ENCODE measurements around the gene POLN. TPM values are rescaled to one million over a fixed set of nuclear protein-coding genes. Genes with fewer than 3 reads are reported as not detected.

Gene POLN
- total RNA-seq, 2 experiments from 2014 or later, result 2.4 to 2.5 TPM

DNA sequence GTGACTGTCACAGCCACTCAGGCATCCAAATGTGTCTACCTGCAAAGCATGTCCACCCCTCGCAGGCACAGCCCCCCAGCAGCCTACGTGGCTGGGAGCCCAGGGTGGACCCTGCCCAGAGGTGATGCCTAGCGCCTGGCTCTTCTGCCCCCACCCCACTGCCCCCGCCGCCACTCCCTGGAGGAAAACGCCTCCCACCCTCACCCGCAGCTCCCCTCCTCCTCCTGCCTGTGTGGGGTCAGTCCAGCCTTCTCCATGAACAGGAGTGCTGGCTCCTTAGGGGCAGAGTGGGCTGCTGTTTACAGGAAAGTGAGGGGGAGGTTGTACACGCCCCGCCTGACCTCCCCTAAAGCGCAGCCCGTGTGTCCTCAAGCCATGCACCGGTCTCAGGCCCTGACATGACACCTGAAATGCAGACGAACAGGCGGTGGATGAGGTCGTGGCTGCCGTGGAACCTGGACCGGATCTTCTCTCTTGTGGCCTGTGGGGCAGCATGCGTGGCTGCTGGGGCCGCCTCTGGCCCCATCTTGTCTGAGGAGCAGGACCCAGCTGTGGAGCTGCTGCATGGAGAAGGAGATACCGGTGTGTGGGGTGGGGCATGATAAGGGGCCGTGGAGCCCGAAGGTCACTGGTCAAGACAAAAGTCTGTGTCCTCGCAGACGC, 31.9 kb upstream of the POLN start:
- no peak for DNase-seq
- no peaks in the 10 kb centered on the region for H3K9me3 Mint-ChIP-seq (ENCODE audit: insufficient read depth)
- no peak overlapping the region for H3K4me3 Mint-ChIP-seq
- H3K36me3 Mint-ChIP-seq (ENCODE audit: low read depth), result no peaks in the 10 kb centered on the region
- no peak overlapping the region for H3K27ac Mint-ChIP-seq
- no peaks in the 10 kb centered on the region for H3K27me3 Mint-ChIP-seq (ENCODE audit: low read depth)
- no peak for ATAC-seq
- ChIA-PET CTCF (no interaction called here), POLR2A (no interaction called here)
- H3K4me1 Mint-ChIP-seq (ENCODE audit: low read depth), result no peaks in the 10 kb centered on the region

DNA sequence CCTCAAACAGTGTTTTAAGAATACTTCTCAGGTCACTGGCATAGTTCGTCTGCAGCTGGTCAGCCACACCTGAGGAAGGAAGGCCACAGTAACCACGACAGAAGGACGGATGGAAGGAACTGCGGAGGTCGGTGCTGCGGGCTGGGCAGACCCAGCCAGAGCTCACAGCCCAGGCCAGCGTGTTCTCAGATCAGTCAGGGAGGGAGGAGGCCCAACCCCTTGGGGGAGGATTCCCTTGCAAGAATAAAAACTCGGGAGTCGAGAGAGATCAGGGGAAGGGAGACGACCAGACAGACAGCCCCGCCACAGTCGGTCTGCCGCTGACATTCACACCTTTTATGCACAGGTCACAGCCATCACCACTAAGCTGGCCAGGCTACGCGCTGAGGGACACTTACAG, 31.3 kb upstream of the POLN start:
- Mint-ChIP-seq H3K4me3 (no peak overlapping the region), H3K9me3 (ENCODE audit: insufficient read depth) (no peaks in the 10 kb centered on the region), H3K27me3 (ENCODE audit: low read depth) (no peaks in the 10 kb centered on the region), H3K27ac (no peak overlapping the region), H3K36me3 (ENCODE audit: low read depth) (no peaks in the 10 kb centered on the region), H3K4me1 (ENCODE audit: low read depth) (no peaks in the 10 kb centered on the region)
- POLR2A ChIA-PET, result no interaction called here
- ATAC-seq (no peak), DNase-seq (no peak)
- CTCF ChIA-PET, result no interaction called here

DNA sequence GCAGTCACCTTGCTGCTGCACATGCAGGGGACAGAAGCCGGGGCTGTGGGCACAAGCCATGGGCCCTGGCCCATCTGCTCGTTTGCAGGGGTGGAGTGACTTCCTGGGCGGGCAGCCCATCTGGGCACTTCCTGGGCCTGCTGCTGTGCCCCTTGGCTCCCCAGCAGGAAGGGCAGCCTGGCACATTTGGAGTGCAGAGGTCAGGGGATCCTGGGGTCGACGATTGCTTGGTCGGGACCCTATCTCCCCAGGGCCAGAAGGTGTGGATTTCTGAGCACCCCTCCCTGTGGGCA, 30.9 kb upstream of the POLN start:
- ATAC-seq, result no peak
- Mint-ChIP-seq H3K27ac (no peak overlapping the region), H3K9me3 (ENCODE audit: insufficient read depth) (no peaks in the 10 kb centered on the region), H3K4me1 (ENCODE audit: low read depth) (no peaks in the 10 kb centered on the region), H3K27me3 (ENCODE audit: low read depth) (no peaks in the 10 kb centered on the region), H3K36me3 (ENCODE audit: low read depth) (no peaks in the 10 kb centered on the region), H3K4me3 (no peak overlapping the region)
- no peak for DNase-seq
- ChIA-PET POLR2A (no interaction called here), CTCF (no interaction called here)

DNA sequence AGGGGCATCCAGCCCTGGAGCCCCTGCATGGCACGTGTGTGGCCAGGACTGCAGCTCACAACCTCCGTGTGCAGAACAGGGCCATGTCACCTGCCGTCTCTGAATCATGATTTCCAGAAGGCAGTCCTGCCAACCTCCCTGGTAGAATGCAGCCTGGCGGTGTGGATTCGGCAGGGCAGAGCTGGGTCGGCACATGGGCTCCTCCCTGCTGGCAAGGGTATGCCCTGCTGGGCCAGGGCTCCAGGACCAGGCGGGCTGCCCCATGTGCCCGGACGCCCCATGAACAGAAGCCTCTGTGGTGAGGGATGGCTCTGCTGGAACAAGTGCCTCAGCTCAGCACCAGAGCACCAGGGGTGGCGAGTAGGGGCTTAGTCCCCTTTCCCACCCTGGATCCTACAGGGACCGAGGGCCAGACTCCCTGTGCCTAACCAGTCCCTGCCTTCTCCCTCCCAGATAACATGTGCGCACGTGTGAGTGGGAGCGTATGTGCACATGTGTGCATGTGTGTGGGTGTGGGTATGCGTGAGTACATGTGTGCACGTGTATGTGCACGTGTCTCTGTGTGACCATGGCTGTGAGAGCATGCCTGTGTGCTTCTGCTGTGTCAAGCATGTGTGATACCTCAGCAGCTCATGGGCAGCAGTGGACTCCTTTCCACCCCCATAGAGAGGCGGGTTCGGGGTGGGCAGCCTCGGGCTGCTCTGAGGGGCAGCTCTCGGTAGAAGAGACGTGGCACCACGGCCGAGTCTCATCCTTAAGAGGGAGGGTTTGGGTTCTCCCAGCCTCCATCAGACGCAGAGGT, 30.3 kb upstream of the POLN start:
- no peak overlapping the region for H3K4me3 Mint-ChIP-seq
- ATAC-seq (no peak), DNase-seq (no peak)
- CTCF ChIA-PET, result no interaction called here
- no peaks in the 10 kb centered on the region for H3K9me3 Mint-ChIP-seq (ENCODE audit: insufficient read depth)
- no peak overlapping the region for H3K27ac Mint-ChIP-seq
- no peaks in the 10 kb centered on the region for H3K27me3 Mint-ChIP-seq (ENCODE audit: low read depth)
- H3K36me3 Mint-ChIP-seq (ENCODE audit: low read depth), result no peaks in the 10 kb centered on the region
- POLR2A ChIA-PET, result interaction anchor here (0.6 to 1.1 kb wide), 2 partner anchors 10 to 23 kb away, joined by 3 to 4 read pairs; partner anchors contain the start of gene MXD4
- no peaks in the 10 kb centered on the region for H3K4me1 Mint-ChIP-seq (ENCODE audit: low read depth)

DNA sequence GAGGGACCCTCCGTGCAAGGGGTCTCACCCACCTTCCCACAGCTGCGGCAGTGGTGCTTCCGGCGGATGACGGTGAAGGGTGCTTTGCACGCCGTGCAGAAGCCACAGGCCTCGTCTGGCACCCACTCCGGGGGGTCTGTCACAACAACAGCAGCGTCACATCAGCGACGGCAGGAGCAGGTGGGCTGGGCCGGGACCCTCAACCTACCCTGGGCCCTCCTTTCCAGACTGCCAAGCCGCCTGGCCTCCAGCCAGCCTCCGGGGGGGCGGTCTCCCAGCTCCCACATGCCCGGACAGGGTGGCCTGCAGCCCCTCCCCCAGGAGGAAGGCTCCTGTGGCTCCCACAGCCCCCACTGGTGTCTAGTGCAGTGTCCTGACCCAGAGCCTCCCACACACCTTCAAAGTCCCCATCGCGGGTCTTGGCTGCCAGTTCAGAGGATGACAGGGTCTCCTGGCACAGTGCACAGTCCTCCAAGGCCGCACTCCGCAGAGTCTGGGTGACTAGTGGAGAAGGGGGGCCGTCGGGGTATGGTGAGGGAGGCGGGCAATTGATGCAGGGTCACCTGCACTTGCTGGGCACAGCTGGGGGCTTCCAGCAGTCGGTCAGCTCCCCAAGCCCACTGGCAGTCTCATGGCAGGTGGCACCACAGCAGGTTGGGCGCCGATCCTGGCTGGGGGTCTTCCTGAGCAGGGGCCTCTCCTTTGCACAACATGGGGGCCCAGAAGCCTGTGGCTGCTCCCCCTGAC, 29.5 kb upstream of the POLN start:
- POLR2A ChIA-PET, result interaction anchor here (1.1 kb wide), 1 partner anchor 9 kb away, joined by 4 read pairs; the partner anchor contains the start of gene MXD4
- H3K4me3 Mint-ChIP-seq, result no peak overlapping the region
- H3K27ac Mint-ChIP-seq, result no peak overlapping the region

DNA sequence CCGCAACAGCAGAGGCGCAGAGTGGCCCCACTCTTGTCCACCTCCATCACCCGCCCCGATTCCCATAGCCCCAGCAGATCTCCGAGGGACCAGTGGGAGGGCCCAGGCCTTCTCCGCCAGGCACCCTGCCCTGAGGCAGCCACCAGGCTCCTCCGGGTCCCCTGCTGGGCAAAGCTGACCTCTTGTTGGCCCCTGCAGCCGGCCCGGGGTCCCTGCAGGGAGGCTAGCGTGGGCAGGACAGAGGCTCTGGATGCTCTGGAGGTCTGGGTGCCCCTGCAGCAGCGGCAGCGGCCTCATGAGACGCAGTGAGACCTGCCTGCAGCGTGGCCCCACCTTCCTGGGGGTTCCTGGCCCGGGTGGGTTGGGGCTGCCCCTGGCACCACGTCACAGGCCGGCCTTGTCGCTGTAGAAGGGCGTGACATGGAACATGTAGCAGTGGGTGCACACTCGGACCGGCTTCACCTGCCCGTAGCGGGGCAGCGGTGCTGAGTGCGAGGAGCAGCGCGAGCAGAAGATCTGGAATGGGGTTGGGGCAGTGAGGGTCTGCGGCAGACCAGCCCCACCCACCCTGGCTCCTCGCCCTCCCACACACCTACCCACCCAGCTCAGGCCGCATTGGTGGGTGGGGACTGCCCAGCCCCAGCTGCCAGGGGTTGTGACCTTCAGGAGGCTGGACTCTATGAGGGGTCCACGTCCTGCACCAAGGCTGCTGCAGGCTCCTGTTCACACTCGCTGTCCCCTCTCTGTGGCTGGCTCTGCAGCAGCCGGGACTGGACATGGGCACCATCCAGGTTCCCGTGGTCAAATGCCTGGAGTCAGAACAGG, 28.6 kb upstream of the POLN start:
- Mint-ChIP-seq H3K27me3 (ENCODE audit: low read depth) (no peaks in the 10 kb centered on the region), H3K9me3 (ENCODE audit: insufficient read depth) (no peaks in the 10 kb centered on the region), H3K4me3 (no peak overlapping the region), H3K36me3 (ENCODE audit: low read depth) (no peaks in the 10 kb centered on the region), H3K27ac (no peak overlapping the region), H3K4me1 (ENCODE audit: low read depth) (no peaks in the 10 kb centered on the region)
- POLR2A ChIA-PET, result no interaction called here
- CTCF ChIA-PET, result no interaction called here
- no peak for DNase-seq
- ATAC-seq, result no peak

More for the DNA sequence above, 29.5 kb upstream of the POLN start:
- Mint-ChIP-seq H3K9me3 (ENCODE audit: insufficient read depth) (no peaks in the 10 kb centered on the region), H3K27me3 (ENCODE audit: low read depth) (no peaks in the 10 kb centered on the region), H3K36me3 (ENCODE audit: low read depth) (no peaks in the 10 kb centered on the region), H3K4me1 (ENCODE audit: low read depth) (no peaks in the 10 kb centered on the region)
- CTCF ChIA-PET, result no interaction called here
- ATAC-seq (no peak), DNase-seq (no peak)

DNA sequence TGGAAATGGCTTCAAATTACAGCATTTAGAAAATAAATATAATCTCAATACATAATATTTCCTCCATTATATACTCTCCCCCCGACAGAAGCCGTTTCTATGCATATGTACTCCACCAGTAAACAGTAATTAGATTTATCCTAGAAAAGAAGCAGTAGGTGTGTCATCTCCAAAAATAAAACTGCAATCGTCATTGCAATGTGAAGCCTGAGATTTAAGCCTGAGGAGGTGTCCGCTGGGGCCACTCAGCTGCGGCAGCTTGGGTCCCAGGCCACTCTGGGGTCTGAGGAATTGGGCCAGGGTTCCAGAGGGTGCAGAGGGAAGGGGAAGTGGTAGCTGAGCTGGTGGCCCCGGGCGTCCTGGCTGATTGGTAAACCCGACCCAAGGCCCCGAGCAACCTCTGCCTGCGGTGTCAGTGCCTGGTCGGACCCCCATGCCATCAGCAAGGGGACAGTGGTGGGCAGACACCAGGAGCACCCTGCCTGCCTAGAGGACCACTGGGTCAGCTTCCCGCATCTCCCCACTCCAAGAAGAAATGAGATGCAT, 27.8 kb upstream of the POLN start:
- DNase-seq (no peak), ATAC-seq (no peak)
- CTCF ChIA-PET, result no interaction called here
- Mint-ChIP-seq H3K4me1 (ENCODE audit: low read depth) (no peaks in the 10 kb centered on the region), H3K36me3 (ENCODE audit: low read depth) (no peaks in the 10 kb centered on the region), H3K27me3 (ENCODE audit: low read depth) (no peaks in the 10 kb centered on the region), H3K4me3 (no peak overlapping the region), H3K9me3 (ENCODE audit: insufficient read depth) (no peaks in the 10 kb centered on the region), H3K27ac (no peak overlapping the region)
- POLR2A ChIA-PET, result interaction anchor here (0.6 kb wide), 1 partner anchor 347 kb away, joined by 3 read pairs; no protein-coding TSS in a partner anchor

DNA sequence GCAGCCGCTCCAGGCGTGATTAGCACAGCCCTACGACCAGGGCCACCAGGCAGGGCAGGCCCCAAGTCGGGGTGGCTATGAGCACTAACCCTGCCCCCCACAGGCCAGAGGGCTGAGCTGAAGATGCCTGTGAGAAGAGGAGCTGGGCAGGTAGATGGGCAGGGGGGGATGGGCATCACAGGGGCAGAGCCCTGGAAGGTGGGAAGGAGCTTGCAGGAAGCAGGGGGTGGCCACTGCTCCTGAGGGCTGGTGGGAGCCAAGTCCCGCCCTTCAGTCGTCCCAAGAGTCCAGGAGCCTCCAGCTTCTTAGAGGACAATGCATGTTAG, 27.2 kb upstream of the POLN start:
- Mint-ChIP-seq H3K9me3 (ENCODE audit: insufficient read depth) (no peaks in the 10 kb centered on the region), H3K4me3 (no peak overlapping the region), H3K36me3 (ENCODE audit: low read depth) (no peaks in the 10 kb centered on the region), H3K27me3 (ENCODE audit: low read depth) (no peaks in the 10 kb centered on the region), H3K27ac (no peak overlapping the region), H3K4me1 (ENCODE audit: low read depth) (no peaks in the 10 kb centered on the region)
- CTCF ChIA-PET, result no interaction called here
- POLR2A ChIA-PET, result interaction anchor here (0.6 kb wide), 1 partner anchor 347 kb away, joined by 3 read pairs; no protein-coding TSS in a partner anchor
- ATAC-seq, result no peak
- no peak for DNase-seq

DNA sequence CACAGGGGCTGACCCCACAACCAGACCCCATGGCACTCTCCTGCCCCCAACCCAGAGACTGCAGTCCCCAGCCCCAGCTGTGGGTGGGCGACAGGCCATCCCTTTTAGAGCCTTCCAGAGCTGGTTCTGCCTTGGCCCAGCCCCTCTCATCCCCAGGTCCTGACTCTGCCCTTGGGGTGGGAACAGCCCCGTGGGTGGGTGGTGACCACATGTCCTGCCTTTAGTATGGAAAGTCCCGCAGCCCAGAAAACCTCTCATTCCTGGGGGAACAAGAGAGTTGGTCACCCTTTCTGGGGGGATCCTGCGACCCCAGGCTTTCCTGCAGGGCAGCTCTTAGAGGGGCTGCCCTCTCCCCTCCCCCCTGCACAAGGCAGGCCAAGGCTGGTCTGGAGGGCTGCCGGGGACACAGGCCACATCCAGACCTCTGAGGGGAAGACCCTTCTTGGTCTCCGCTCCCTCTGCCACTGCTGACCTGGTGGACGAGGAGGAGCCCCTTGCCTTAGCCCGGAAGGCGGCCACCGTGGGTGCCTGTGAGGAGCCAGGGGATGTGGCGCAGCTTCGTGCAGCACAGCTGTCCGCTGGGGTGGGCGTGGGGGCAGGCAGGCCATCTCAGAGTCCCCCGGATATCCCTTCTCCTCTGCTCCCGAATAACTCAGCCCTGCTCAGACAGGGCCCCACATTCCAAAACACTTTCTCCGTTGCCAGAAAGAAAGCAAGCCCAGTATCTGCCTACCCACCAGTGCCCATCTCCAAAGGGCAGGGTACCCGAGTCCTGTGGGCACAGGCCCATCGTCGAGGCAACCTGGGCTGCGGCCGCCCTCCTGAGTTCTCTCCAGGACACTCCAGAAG, 26.7 kb upstream of the POLN start:
- ChIA-PET POLR2A (interaction anchor here (0.6 kb wide), 1 partner anchor 348 kb away, joined by 3 read pairs; no protein-coding TSS in a partner anchor), CTCF (no interaction called here)
- DNase-seq (no peak), ATAC-seq (no peak)
- H3K27ac Mint-ChIP-seq, result no peak overlapping the region
- H3K36me3 Mint-ChIP-seq (ENCODE audit: low read depth), result no peaks in the 10 kb centered on the region
- no peaks in the 10 kb centered on the region for H3K27me3 Mint-ChIP-seq (ENCODE audit: low read depth)
- no peak overlapping the region for H3K4me3 Mint-ChIP-seq
- H3K4me1 Mint-ChIP-seq (ENCODE audit: low read depth), result no peaks in the 10 kb centered on the region
- H3K9me3 Mint-ChIP-seq (ENCODE audit: insufficient read depth), result no peaks in the 10 kb centered on the region

DNA sequence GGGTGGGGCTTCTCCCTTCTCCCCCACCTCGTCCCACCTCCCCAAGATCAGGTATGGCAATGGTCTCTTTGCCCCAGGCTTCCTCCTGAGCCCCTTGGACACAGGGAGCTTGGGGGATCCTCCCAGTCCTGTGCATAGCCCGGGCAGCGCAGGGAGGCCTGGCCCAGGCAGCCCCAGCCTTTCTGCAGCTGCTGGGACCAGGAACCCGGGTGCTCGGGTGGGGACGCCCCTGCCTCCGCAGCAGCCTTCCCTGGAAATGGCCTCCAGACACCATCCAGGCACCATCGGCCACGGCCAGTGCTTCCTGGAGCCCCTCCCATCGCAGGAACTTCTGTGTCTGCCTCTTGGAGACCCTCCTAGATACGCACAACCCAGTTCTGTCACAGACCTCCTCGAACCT, 25.9 kb upstream of the POLN start:
- ChIA-PET POLR2A (no interaction called here), CTCF (no interaction called here)
- H3K27me3 Mint-ChIP-seq (ENCODE audit: low read depth), result no peaks in the 10 kb centered on the region
- H3K4me3 Mint-ChIP-seq, result no peak overlapping the region
- H3K9me3 Mint-ChIP-seq (ENCODE audit: insufficient read depth), result no peaks in the 10 kb centered on the region
- no peaks in the 10 kb centered on the region for H3K36me3 Mint-ChIP-seq (ENCODE audit: low read depth)
- ATAC-seq, result no peak
- DNase-seq, result no peak
- H3K4me1 Mint-ChIP-seq (ENCODE audit: low read depth), result no peaks in the 10 kb centered on the region
- no peak overlapping the region for H3K27ac Mint-ChIP-seq

DNA sequence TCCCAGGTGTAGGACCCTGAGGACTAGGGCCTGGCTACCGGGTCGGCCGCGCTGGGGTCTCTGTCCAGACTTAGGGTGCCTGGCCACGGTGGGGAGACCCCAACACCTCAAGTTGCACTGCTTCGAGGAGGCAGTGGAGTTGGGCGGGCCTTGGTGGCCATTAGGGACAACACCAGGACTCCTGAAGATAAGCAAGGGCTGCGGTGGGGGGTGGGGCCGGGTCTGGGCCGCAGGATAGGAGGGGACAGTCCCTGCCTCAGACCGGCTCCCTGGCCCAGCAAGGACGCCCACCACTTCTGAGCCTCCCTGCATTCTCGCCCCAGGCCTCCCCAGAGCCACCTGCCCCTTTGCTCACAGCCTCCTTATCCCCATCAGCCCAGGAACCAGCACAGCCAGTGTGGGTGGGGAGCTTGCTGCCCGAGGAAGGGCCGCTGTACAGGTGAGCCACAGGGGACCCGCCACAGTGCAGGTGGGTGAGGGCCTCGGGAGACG, 25.4 kb upstream of the POLN start:
- ChIA-PET POLR2A (no interaction called here), CTCF (no interaction called here)
- H3K36me3 Mint-ChIP-seq (ENCODE audit: low read depth), result no peaks in the 10 kb centered on the region
- no peak overlapping the region for H3K4me3 Mint-ChIP-seq
- ATAC-seq (no peak), DNase-seq (no peak)
- no peaks in the 10 kb centered on the region for H3K9me3 Mint-ChIP-seq (ENCODE audit: insufficient read depth)
- H3K27ac Mint-ChIP-seq, result no peak overlapping the region
- no peaks in the 10 kb centered on the region for H3K27me3 Mint-ChIP-seq (ENCODE audit: low read depth)
- no peaks in the 10 kb centered on the region for H3K4me1 Mint-ChIP-seq (ENCODE audit: low read depth)

All from activated CD8-positive, alpha-beta T cell treated with anti-CD3 and anti-CD28 coated beads, Interleukin-2, amount 10 ng/mL, durations not matched to agents 7 days and 5 days (primary cell).